Fibroblast of skin of right biceps (primary cell): ENCODE results near the gene PCDHGA12.
A peak's percentile ranks its signal among the peaks of the same experiment; 100 is the strongest.
"Not testable (repeated sequence)": the region's sequence is repeated elsewhere in the genome, so short reads cannot be mapped to it uniquely, and the experiment has no call there.

Source experiments
- DNase-seq: peaks from one replicate; pipeline ENCODE4 v3.0.0-alpha.2; 2013

The PCDHGA12 gene

GRCh38 chr5:141430332-141431113 lies at the start of gene PCDHGA12:
PCDHGA12 (plus strand) TSS chr5:141430507; CDS start chr5:141430760, 253 bp downstream.
- DNase-seq, result peak; percentile 95

GRCh38 chr5:141382469-141383294 lies 47.6 kb upstream of the PCDHGA12 start, which contains the start of gene PCDHGA7:
PCDHGA7 (plus strand) TSS chr5:141382742; CDS start chr5:141382900, 158 bp downstream.
- peak; percentile 52 for DNase-seq

- DNase-seq, result no peak
Measured at GRCh38 chr5:141383345-141383744, 47.0 kb upstream of the PCDHGA12 start.

GRCh38 chr5:141384471-141385267 lies 45.6 kb upstream of the PCDHGA12 start:
- DNase-seq, result no peak

GRCh38 chr5:141387557-141388311 lies 42.6 kb upstream of the PCDHGA12 start, which contains the start of gene PCDHGB4:
PCDHGB4 (plus strand) TSS chr5:141387698; CDS start chr5:141387885, 187 bp downstream.
- DNase-seq, result peak; percentile 68

GRCh38 chr5:141388661-141389060 lies 41.6 kb upstream of the PCDHGA12 start:
- DNase-seq, result no peak

- no peak for DNase-seq
Measured at GRCh38 chr5:141389153-141390042, 40.9 kb upstream of the PCDHGA12 start.

GRCh38 chr5:141392429-141393198 lies 37.7 kb upstream of the PCDHGA12 start, which contains the start of gene PCDHGA8:
PCDHGA8 (plus strand) TSS chr5:141392633; CDS start chr5:141392814, 181 bp downstream.
- peak; percentile 57 for DNase-seq

- DNase-seq, result no peak
Measured at GRCh38 chr5:141393267-141393666, 37.0 kb upstream of the PCDHGA12 start.

GRCh38 chr5:141394401-141395187 lies 35.7 kb upstream of the PCDHGA12 start:
- DNase-seq, result not testable (repeated sequence)

- peak; percentile 70 for DNase-seq
Measured at GRCh38 chr5:141397756-141398551, 32.4 kb upstream of the PCDHGA12 start, which contains the start of gene PCDHGB5. PCDHGB5 (plus strand) TSS chr5:141397947; CDS start chr5:141398128, 181 bp downstream.

- DNase-seq, result no peak
Measured at GRCh38 chr5:141398608-141399007, 31.7 kb upstream of the PCDHGA12 start.

GRCh38 chr5:141399555-141400258 lies 30.6 kb upstream of the PCDHGA12 start:
- DNase-seq, result no peak

- DNase-seq, result peak; percentile 48
Measured at GRCh38 chr5:141402553-141403243, 27.6 kb upstream of the PCDHGA12 start, which contains the start of gene PCDHGA9. PCDHGA9 (plus strand) TSS chr5:141402778; CDS start chr5:141402953, 175 bp downstream.

- no peak for DNase-seq
Measured at GRCh38 chr5:141403387-141403786, 26.9 kb upstream of the PCDHGA12 start.

GRCh38 chr5:141407790-141408505 lies 22.4 kb upstream of the PCDHGA12 start, which contains the start of gene PCDHGB6:
PCDHGB6 (plus strand) TSS chr5:141408021; CDS start chr5:141408203, 182 bp downstream.
- peak; percentile 53 for DNase-seq
